NOMO-1 treated with dmso at 0.1 percent for 144 hours (cell line): ENCODE measurements around the gene SCUBE1.

Source experiments
- DNase-seq: peaks from one replicate; lab custom pipeline; 2025; ENCODE audit not compliant: unreplicated experiment; lab: John Stamatoyannopoulos, UW

The SCUBE1 gene

DNA sequence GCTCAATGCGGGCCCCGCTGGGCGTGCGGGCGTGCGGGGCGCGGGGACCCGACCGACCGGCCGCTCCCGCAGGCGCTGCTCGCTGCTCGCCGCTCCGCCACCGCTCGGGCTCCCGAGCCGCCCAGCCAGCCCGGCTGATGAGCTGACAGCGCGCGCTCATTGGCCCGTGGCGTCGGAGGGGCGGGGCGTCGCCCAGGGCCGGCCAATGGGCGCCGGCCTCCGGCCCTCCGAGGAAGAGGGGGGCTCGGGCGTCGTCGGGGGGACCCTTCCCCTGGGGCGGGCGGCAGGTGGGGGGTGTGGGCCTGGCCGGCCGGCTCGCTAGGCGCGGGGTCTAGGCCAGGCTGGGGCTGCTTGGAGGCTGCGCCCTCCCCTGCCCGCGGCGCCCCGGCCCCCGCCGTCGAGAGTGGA, at the start of gene SCUBE1:
TSS of gene SCUBE1 (minus strand) at position 111 of the 408 bp plus-strand sequence. CDS start 111 bp downstream, outside the sequence.
- peak; percentile 58 for DNase-seq

DNA sequence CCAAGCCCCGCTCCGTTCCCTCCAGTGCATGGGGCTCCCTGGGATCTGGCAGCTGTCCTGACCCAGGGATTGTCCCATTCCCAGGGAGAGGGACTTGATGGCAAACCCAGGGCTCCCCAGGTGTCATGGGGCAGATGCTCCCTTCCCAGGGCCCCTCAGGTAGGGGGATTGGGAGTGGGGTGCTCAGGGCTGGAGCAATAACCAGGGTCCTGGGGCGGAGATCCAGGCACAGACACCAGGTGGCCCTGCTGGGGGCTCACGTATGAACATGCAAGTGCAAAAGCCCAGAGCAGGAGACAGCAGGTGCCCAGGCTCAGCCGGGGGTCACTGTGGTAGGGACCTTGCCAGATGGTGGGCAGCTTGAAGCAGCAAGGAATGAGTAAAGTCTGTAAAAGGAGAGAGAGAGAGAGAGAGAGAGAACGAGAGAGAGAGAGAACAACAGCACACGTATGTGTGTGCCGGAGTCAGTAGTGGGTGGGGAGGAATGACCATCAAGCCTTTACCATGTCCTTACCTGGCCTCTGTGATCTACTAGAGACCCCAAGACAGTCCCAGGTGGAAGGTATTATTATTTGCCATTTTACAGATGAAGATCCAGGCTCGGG, 49.3 kb upstream of the SCUBE1 start:
- DNase-seq = no peak

GRCh38 chr22:43391306-43391705, 48.1 kb upstream of the SCUBE1 start:
- no peak for DNase-seq

DNA sequence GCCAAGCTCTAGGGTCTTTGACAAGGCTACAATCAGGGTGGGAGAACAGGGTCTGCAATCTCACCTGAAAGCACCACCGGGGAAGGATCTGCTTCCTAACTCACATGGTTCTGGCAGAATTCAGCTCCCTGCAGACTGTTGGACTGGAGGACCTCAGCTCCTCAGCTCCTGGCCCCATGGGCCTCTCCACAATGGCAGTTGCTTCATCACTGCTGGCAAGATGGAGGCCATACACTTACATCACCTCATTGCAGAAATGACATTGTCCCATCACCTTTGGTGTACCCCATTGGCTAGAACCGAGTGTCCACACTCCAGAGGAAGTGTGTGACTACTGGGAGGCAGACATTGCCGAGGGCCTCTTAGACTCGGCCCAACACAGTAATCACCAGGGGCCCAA, 47.7 kb upstream of the SCUBE1 start:
- no peak for DNase-seq

GRCh38 chr22:43390166-43390565, 47.0 kb upstream of the SCUBE1 start:
- DNase-seq = no peak

- DNase-seq = no peak
Observed at GRCh38 chr22:43389227-43389836, 46.2 kb upstream of the SCUBE1 start.

- DNase-seq = peak; percentile 43
Observed at GRCh38 chr22:43388420-43388851, 45.3 kb upstream of the SCUBE1 start.

DNA sequence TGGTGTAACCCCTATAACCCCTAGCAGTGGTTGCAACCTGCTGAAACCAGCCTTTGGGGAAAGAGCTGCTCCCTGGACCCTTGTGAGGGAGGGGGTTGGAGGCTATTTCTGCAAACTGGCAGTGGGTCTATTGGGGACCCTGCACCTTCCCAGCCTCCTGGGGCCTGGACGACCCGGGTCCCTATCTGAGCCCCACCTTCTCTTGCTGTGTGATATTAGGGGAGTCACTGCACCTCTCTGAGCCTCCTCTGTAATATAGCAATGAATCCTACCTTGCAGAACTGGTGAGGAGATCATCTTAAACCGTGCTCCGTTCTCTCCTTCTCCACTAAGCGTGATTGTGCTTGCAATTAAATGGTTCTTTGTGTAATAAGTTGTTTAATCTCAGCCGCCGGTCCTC, 44.6 kb upstream of the SCUBE1 start:
- no peak for DNase-seq

DNA sequence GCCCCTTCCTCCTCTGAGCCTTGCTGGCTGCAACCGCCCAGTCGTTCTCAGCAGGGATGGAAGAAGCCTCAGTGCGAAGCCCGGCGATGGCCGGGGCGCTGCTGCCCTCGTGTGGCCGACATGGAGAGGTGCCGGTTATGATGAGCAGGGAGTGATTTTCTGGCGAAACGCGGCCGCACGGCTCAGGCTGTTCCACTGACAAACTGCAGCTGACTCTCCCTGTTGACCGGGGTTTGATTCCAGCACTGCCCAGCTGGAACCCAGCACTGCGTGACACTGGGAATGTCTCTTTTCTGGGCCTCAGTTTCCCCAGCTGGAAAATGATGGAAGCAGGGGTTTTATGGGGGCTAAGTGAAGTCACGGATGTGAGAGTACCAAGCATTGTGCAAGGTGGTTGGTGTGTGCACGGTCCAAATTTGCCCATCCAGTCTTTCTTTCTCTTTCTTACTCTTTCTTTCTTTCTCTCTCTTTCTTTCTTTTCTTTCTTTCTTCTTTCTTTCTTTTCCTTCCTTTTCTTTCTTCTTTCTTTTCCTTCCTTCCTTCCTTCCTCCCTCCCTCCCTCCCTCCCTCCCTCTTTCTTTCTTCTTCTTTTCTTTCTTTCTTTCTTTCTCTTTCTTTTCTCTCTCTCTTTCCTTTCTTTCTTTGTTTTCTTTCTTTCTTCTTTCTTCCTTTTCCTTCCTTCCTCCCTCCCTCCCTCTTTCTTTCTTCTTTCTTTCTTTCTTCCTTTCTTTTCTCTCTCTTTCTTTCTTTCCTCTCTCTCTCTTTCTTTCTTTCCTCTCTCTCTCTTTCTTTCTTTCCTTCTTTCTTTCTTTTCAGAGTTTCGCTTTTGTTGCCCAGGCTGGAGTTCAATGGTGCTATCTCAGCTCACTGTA, 42.8 kb upstream of the SCUBE1 start:
- peak; percentile 72 for DNase-seq

DNA sequence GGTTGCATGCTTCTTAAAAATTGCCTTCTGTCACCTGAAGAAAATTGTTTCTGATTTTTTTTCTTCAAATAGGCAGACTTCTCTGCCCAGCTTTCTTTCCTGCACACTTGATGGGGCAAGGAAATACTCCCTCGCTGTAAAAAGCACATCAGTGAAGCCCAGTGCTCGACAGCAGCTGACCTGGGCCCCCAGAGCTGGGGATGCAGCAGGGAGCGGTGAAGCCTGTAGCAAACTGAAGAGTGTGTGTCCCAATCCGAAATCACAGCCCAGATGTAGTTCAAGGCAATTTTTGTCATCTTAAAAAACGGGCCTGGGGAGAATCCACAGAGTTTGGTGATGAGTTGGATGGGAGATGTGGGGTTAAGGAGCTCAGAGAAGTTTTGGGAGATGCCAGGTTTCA, 41.7 kb upstream of the SCUBE1 start:
- DNase-seq = no peak

DNA sequence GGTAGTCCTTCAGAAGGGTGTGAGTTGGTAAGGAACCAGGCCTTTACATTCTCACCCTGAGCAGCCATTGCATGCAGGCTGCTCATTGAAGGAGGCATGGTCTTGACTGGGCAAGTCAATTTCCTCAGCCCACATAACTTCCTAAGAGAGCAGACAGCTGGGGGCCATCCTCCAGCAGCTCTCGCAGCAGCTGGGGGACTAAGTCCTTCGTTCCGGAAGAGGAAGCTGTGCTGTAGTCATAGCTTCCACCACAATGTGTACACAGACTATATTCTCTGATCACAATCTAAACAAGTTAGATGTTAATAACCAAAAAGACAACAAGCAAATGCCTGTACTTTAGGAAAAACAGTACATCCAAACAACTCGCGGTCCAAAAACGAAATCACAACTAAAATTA, 38.5 kb upstream of the SCUBE1 start:
- peak; percentile 36 for DNase-seq

DNA sequence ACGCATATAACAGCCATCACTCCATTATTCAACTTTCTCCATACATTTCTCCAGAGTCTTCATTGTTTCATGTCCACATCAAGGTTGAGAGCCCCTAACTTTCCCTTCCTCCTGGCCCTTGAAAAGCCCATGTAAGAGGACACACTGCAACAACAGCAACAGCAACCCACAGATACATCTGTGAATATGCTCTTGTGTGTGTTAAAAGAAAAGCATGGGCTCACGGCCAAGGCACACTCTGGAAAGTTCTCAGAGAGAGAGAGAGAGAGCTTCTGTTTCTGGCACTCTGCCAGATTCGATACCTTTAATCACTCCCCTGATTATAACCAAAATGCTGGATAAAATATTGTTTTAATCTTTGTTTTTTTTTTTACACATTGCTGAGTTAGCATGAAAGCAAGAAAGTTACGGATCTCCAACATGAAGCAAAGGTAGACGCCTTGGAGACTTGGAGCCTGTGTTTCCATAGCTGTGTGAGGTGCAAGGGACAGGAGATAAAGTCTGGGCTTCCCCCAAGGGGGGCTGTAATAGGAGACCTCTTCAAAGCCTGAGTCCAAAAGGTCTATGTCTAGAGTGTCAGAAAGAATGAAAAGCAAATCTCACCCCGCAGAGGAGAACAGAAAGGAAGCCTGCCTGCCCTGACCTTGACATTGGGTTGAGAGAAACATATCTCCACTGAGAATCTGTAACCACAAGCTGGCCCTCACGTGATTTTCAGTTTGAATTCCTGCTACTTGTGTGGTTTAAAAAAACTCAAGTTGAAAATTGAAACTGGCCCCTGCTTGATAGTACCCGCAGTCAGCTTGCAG, 34.9 kb upstream of the SCUBE1 start:
- DNase-seq = peak; percentile 45

DNA sequence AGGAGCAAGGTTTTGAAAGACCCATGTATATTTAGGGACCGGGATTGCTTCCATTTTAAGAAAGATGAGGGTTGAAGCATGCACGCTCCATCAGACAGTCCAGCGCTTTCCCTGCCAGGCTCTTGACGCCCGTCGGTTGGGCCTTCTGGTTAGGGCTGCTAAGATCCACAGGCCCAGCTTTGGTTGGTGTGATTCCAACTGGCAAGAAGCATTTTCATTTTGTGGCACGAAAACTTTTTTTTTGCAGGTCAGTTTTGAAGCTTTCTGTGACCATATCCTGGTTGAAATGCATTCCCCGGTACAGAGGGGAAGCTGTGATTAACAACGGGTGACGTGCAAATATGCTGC, 34.4 kb upstream of the SCUBE1 start:
- no peak for DNase-seq

GRCh38 chr22:43376765-43377547, 33.8 kb upstream of the SCUBE1 start:
- DNase-seq = no peak

- DNase-seq = no peak
Observed at GRCh38 chr22:43375951-43376455, 32.8 kb upstream of the SCUBE1 start.

- no peak for DNase-seq
Observed at GRCh38 chr22:43370036-43370435, 26.9 kb upstream of the SCUBE1 start.

GRCh38 chr22:43365715-43366440, 22.7 kb upstream of the SCUBE1 start:
- no peak for DNase-seq

DNA sequence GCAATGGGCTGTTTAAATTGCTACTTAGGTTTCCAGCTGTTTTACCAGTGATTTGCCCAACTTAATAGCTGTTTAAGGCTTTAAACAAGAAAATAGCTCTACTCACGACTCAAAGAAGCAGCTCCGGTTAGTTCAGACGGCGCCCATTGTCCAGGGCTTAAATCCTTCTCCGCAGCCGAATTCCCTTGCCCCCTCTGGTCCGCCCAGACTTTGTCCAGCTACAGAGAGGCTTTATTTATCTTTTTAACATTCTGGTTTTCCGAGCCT, 20.9 kb upstream of the SCUBE1 start:
- DNase-seq = no peak

DNA sequence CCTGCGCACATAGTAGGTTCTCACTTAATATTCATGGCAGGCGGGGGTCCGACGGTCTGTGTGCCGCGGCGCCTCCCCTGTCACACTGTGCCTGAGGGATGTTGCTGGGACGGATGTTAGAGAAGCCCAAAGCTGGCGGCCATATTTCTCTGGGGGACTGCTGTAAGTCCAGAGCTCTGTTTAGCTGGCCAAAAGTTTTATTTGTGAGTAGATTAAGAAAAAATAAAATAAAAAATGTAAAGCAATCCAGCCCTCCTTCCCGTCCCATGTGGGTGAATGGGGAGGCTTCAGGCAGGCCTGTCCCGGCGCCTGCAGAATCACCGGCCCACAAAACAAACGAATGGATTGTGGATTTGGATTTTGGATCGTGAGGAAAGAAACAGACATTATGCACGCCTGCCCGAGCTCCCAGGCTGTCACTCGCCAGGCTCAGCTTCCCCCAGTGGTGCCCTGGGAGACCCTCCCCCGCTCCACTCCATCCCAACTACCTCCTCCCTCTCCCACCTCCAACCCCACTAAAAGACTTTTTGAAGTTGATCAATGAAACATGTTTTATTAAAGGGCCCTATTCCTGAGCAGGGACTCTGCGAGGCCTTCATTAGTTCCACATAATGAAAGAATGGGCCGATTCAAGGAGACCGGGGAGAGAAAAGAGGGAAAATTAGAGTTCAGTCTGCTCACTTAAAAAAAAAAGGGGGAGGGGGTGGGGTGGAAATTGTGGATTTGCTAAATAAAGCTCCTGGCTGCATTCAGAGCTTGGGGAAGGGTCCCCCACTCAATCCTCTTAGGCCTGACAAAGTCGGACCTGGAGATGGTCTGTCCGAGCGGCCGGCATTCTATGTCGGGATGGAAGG, 20.4 kb upstream of the SCUBE1 start:
- DNase-seq = no peak
